HG02623 (cell line): ENCODE data around the gene MYL6.

Experiments used
- ATAC-seq: cut with Tn5 transposase; IDR thresholded peaks from one replicate; pipeline ENCODE4 v1.9.1; 2021; ENCODE audit warnings: moderate library complexity; ENCODE audit not compliant: unreplicated experiment

The MYL6 gene

DNA sequence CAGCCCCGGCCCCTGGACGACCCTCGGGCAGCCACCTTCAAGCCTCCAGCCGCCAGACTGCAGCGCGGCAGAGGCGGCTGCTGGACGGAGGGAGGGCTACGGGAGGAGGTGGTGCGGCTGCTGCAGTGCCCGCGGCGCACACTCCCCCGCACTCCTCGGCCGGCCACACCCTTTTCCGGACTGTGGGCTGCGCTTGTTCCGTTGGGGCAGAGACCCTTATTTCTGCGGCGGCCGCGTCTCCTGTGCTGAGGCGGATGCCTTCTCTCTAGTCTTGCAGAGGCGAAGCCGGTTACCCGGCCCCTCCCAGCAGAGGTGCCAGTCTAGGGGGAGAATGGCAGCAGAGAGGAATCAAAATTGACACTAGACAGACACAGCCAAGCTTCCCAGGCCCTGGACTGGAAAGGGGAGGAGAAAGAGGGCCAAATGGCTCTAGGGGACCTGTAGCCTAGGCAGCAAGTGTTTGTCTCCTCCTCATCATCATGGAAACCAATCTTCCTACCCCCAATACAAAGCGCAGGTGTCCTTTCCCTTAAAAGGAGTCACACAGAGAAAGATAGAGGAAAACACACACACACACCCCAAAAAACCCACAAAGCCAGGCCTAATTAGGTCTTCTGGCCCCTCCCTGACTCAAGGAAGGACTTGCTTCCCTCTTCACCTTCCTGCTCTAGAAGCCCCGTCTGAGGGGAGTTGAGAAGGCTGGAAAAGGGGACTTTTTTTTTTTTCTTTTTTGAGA is 28.8 kb upstream of the MYL6 start:
- ATAC-seq, result peak; percentile 23

DNA sequence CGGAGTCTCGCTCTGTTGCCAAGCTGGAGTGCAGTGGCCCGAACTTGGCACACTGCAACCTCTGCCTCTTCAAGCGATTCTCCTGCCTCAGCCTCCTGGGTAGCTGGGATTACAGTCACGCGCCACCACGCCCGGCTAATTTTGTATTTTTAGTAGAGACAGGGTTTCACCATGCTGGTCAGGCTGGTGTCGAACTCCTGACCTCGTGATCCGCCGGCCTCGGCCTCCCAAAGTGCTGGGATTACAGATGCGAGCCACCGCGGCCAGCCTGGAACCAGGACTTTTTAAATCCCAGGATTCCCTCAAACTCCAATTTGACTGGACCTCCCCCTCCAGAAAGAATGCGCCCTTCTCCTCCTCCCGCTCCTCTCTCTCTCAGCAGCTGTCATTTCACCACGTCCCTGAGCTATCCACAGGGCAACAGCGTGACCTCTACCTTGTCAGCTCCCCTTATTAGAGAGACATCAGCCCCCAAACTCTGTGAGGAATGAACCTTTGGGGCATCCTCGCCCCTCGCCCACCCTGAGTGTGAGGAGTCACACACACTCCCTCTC is 28.1 kb upstream of the MYL6 start:
- no peak for ATAC-seq

DNA sequence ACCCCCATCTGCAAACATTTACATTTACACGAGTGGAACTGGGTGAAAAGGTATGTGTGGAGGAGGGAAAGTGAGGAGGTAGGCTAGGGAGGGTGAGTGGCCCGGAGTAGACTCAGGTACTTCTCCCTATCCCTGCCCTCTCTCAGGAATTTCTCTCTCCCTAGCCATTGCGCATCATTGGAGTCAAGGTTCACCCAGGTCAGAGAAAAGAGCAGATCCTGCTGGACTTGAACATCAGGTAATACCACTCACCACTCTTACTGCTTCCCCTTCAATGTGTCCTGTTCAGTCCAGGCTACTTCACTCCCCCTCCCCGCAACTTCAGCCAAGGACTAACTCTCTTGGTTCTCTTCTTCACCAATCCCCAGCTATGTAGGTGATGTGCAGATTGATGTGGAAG is 27.3 kb upstream of the MYL6 start:
- ATAC-seq, result no peak

DNA sequence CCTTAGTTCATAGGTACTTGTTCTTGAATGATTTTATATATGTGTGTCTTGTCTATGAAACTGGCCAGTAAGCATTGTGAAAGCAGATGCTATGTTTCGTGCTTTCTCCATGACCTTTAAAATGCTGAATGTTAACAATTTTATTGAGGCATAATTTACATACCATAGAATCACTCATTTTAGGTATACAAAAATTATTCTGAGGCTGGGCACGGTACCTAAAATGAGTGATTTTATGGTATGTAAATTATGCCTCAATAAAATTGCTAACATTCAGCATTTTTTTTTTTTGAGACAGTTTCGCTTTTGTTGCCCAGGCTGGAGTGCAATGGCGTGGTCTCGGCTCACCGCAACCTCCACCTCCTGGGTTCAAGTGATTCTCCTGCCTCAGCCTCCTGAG is 23.3 kb upstream of the MYL6 start:
- no peak for ATAC-seq

DNA sequence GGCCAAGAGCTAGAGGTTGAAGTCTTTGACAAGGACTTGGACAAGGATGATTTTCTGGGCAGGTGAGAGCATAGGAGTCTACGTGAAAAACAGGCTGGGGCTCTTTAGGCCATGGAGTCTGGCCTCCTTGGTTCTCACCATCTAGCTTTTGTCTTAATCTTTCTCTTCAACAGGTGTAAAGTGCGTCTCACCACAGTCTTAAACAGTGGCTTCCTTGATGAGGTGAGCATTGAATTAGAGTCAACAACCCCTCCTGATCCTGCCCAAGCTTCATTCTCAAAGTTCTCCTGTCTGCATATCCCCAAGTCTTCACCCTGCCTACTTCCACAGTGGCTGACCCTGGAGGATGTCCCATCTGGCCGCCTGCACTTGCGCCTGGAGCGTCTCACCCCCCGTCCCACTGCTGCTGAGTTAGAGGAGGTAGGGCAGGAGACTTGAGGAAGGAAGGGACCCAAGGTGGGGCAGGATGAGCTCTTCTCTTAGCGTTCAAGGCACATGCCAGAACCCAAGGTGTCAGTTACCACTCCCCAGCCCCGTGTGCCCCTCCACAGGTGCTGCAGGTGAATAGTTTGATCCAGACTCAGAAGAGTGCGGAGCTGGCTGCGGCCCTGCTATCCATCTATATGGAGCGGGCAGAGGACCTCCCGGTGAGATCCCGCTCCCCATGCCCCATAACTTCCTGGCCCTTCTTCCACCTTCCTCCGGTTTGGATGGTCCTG is 20.1 kb upstream of the MYL6 start:
- ATAC-seq, result no peak

DNA sequence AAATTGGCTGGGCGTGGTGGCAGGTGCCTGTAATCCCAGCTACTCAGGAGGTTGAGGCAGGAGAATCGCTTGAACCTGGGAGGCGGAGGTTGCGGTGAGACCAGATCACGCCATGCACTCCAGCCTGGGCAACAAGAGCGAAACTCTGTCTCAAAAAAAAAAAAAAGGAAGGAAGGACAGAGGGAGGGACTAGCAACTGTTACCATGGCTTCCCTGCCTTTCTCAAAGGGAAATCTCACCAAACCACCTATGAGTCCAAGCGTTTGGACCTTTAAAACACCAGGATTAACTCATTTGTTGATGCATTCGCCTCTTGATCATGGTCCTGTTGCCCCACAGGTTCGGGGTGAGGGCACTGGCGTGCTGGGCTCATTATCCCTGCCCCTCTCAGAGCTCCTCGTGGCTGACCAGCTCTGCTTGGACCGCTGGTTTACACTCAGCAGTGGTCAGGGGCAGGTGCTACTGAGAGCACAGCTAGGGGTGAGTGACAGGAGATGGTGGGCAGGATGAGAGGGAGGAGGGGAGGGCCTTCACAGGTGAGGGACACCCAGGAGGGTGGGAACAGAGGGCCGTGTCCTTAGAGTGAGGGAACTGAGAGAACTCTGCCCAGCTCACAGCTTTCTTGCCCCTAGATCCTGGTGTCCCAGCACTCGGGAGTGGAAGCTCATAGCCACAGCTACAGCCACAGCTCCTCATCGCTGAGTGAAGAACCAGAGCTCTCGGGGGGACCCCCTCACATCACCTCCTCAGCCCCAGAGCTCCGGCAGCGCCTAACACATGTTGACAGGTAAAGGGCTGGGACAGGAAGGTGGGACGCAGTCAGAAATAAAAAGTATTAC is 16.0 kb upstream of the MYL6 start:
- ATAC-seq, result no peak

DNA sequence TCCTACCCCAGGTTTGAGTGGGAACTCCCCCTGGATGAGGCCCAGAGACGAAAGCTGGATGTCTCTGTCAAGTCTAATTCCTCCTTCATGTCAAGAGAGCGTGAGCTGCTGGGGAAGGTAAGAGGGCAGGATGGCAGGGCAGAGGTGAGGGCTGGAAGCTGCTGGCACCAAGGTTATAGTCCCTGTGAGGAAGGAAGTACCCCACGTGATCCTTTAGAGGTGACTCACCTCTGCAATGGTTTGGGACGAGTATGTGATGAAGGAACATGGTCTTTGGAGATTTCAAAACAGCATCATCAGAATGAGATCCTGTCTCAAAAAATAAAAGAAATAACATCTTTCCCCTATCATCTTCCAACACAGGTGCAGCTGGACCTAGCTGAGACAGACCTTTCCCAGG is 14.9 kb upstream of the MYL6 start:
- ATAC-seq, result no peak

DNA sequence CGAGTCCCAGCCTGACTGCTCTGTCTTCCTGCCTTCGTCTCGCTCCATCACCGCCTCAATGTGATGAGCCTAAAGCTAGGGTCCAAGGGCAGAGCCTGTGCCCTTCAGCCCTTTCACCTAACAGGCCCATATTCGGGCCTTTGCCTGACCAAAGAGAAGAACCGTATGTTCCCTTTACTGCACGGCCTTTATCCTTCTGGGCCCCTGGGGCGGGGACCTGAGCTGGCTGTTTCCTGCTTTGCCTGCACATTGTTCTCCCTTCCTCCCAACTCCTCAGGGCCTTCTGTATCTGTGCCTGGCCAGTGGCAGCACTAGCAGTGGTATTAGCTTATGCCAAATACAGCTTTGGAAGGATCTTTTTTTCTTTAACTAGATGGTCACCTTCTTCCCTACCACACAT is 14.3 kb upstream of the MYL6 start:
- no peak for ATAC-seq

DNA sequence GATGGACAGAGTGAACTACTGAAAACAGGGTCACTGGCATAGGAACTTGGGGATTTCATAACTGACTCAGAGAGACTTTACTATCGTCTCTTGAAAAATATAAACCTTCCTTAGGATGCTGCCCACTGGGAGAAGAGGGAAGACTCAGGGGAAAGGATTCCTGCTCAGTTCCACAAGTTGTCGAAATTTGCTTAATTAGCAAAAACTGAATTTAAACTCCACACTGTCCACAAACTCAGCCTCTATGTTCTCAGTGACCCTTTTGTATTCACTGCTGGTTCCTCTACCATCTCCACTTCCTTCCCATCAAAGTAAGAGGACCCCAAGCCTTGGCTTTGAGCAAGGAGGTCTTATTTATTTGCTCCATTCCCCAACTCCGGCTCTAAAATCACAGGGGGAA is 12.9 kb upstream of the MYL6 start:
- ATAC-seq, result no peak

DNA sequence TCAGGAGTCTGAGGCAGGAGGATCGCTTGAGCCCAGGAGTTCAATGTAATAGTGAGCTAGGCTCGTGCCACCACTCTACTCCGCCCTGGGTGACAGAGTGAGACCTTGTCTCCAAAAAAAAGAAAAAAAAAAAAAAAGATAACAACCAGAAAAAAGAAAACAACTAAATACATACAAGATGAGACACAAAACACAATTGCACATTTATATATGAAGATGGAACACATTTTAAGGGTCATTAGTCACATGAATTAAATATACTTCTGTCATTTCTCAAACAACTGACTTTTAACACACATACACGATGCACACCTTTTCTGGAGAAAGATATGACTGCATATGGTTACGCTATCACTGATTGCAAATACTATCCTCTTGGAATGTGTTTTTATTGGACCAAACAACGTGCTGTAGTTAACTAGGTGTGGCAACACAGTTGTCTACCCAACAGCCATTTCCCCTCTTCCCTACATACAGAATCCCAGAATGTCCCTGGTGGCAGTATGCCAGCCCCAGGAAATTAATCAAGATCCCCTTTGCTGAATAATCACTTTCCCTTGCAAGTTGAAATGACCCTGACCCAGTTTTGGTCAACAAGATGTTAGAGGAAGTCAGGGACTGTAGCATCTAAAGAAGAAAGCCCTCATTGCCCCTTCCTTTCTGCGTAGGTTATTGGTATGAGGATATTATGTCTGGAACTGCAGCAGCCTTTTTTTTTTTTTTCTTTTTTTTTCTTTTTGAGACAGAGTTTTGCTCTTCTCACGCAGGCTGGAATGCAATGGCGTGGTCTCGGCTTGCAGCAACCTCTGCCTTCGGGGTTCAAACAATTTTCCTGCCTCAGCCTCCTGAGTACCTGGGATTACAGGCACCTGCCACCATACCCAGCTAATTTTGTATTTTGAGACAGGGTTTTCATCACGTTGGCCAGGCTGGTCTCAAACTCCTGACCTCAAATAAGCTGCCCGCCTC is 11.4 kb upstream of the MYL6 start:
- no peak for ATAC-seq

DNA sequence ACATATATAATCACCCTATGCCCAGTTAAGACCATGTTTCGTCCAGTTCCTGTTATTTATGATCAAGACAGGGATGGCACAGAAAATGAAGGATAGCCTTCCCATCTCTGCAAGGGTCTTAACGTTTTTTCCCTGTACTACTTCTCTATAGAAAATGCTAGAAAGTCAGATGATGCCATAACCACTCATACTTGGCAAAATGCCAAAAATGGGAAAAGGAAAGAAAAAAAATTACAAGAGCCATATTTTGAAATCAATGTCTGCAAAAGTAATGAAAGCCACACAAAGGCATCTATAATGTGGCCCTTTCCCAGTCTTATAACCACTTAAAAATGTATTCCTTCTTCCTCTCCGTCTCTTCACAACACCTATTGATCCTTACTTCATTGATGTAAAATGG is 7.6 kb upstream of the MYL6 start:
- no peak for ATAC-seq

DNA sequence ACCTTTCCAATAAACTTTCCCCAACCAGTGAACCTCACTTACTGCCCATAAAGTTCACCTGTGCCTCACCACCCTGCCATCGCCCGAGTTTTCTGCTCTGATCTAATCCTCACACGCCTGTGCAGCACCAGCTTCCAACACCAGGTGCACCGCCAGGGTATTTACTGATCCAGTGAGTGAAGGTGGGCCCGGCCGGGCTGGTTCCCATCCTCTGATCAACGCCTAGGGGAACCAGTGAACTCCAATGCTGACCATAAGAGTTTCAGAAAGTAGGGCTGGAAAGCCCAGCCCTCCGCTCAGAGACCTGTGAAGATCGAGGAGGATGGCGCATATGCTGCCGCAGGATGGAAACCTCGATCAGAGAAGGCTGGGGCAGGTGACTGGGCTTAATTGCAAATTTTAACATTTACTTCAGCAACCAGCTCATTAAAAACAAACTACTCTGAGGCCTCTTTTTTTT is 6.5 kb upstream of the MYL6 start:
- ATAC-seq, result peak; percentile 37

DNA sequence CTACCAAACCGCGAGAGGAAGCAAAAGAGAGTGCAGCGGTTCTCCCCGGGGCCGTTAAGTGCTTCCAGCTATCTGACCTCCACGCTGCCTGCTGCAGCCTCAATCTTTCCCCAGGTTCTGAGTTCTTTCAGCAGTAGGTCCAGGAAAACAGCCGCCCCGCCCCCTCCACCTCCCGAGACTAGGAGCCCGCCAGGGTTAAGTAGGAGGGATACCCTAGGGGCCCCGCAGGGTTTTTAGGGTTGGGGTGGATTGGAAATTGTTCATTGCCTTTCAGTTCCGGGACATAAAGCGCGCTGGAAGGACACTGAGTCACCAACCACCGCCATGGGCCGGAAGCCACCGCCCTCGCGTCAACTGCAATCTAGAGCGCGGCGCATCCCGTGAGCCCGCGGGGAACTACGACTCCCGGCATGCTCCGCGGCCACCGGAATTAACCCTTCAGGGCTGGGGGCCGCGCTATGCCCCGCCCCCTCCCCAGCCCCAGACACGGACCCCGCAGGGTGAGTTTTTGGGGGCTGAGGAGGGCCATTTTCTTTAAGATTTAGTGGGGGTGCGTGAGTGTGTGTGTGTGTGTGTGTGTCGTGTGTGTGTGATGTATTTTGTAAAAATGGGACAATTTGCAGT is 5.9 kb upstream of the MYL6 start, which contains the start of gene MYL6B:
MYL6B (plus strand) TSS at position 456 of the 624 bp plus-strand sequence. CDS start 1,332 bp downstream, outside the sequence.
- peak; percentile 80 for ATAC-seq

DNA sequence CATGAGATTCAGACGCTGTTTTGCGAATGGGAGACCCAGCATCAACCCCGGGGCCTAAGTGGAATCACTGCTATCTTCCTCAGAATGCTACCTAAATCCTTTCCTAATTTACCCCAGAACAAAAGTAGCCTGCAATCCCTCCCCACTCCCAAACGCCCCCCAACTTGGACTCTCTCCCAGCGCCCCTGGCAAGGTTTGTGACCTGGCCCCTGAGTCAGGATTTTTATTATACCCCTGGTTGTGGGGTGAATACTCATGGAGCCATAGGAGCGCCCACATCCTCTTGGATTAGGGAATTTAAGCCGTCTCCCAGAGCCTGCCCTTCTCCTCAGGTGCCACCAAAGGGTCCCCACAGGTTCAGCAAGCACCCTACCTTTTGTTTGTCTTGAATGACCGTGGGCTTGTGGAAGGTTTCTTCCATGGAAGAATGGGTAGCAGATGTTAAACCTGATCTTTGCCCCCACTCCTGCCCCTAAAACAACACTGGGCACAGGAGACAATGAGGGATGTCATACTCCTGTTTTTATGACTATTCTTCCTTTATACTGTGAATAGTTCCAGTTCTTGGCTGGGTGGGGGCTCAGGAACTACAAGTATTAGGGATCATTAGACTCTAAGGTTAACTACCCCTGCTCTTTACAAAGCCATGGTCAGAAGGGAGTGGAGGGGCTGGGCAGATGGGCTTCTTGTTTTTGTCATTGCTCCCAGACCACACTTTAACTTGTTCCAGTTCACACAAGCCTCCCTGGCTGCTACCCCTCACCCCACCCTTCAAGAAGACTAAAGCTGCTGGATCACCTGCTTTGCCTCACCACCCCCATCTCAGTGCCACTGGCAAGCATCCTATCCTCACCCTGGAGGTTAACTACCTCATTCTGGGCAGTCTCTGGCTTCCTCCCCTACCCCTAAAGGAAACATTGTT is 5.1 kb upstream of the MYL6 start:
- ATAC-seq, result no peak

DNA sequence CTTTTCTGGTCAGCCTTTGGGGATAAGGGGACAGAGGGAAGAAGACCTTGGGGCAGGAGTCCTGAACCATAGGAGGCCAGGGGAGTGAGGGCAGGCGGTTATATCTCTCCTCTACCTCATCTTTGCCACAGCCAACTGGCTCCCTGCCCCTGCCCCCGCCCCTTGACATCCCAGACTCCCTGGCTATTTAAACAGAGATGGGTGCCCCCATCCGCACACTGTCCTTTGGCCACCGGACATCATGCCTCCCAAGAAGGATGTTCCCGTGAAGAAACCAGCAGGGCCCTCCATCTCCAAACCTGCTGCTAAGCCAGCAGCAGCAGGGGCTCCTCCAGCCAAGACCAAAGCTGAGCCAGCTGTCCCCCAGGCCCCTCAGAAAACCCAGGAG is 4.5 kb upstream of the MYL6 start:
- ATAC-seq, result no peak

DNA sequence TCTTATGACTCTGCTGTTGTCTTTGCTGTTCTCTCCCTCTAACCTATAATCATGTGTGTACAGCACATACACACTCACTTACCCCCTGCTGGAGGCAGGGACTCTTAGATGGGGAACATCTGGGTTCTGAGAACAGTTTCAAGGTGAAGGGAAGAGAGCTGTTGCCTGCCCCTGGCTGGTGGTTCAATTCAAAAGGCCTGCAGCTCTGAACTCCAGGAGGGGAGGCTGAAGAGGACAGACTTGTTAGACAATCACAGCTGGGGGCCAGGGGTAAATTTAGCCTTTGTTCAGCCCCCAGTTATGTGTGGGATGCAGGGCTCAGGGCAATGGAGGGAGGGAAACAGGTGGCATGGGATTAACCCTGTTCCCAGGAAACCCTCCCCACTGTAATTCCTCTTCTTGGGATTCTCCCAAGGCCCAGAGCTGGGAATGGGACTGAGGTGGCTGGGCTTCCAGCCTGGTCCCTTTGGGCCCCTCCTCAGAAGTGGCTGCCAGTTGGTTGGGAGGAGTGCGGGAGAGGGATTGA is 3.9 kb upstream of the MYL6 start:
- ATAC-seq, result no peak

DNA sequence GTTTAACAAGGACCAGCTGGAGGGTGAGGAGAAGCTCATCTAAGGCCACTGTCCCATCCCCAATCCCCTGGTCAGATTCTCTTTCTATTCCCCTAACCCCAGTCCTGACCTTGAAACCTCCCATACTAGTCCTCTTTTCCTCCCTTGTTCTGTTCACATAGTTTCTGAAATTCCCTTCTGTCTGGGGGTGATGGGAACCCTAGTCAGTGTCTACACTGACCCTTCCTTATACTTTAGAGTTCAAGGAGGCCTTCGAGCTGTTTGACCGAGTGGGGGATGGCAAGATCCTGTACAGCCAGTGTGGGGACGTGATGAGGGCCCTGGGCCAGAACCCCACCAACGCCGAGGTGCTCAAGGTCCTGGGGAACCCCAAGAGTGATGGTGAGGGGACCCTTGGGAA is 3.3 kb upstream of the MYL6 start:
- ATAC-seq, result no peak

DNA sequence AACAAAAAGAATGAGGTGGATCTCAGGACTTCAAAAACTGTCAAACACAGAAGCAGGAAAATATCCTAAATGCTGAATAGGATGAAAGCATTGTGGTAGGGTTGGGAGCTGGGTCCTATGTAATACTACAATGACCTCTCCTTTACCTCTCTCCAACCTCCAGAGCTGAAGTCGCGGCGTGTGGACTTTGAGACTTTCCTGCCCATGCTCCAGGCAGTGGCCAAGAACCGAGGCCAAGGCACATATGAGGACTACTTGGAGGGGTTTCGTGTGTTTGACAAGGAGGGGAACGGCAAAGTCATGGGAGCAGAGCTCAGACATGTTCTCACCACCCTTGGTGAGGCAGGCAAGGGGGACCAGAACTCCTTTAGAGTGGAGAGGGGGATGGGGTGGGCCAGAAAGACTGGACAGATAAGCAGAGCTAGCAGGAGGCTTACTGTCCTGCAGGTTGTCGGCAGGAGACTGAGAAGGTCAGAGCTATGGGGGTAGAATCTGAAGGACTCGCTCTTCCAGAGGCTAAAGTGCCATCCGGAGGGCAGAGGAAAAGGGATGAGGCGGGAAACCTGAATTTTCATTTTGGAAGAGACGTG is 2.8 kb upstream of the MYL6 start:
- ATAC-seq, result no peak
